ENCODE measurements around the gene ANKRD40.

The ANKRD40 gene

DNA sequence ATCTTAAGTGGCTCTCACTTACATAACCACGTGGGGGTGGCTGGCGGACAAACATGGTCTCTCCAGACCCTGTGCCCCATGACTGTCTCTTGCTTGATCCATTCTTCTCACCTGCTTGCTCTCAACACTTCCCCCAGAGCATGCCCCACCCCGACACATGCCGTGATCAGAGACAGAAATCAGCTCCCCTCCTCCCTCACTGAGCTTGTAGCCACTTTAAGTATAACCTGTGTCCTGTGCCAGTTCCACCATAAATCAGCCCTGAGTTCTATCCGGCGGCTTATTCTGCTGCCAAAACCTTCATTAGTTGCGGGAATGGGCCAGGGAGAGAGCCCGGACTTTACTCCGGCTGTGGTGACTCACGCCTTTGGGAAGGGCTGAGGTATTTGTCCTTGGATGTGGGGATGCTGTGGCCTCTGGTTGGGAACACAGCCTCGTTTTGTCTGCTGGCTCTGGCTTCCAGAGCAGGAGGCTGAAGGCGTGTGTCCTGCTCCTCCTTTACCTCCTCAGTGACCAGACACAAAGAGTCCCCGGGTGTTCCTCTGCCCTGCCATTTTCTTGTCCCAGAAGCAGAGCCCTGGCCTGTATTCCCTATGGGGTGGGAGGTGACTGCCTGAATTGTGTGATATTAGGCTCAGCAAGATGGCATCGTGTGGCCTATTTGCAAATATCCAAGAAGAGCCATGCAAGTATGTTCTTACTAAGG, 21.1 kb downstream of the ANKRD40 start:
- DNase-seq (ENCODE audit: low read depth): peak; percentile 78

GRCh38 chr17:50685691-50686493, 21.8 kb downstream of the ANKRD40 start:
- no peak for DNase-seq (ENCODE audit: low read depth)

- no peak for DNase-seq (ENCODE audit: low read depth)
These were observed 22.4 kb downstream of the ANKRD40 start for GRCh38 chr17:50685334-50685665.

GRCh38 chr17:50684612-50685333, 22.9 kb downstream of the ANKRD40 start:
- DNase-seq (ENCODE audit: low read depth): no peak

DNA sequence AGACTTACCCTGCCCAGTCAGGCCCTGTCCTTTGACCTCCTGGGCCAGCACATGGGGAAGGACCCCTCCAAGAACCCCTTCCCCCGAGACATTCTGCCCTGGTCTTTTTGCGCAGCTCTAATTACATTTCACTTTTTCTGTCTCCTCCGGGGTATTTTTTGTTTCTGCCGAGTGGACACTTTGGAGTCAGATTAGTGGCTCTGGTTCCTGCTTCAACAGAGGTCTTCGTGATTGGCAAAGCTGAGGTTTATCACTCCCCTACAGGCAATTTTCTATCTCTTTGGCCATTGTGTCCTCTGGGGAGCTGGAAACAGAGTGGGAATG, 23.5 kb downstream of the ANKRD40 start:
- no peak for DNase-seq (ENCODE audit: low read depth)

DNA sequence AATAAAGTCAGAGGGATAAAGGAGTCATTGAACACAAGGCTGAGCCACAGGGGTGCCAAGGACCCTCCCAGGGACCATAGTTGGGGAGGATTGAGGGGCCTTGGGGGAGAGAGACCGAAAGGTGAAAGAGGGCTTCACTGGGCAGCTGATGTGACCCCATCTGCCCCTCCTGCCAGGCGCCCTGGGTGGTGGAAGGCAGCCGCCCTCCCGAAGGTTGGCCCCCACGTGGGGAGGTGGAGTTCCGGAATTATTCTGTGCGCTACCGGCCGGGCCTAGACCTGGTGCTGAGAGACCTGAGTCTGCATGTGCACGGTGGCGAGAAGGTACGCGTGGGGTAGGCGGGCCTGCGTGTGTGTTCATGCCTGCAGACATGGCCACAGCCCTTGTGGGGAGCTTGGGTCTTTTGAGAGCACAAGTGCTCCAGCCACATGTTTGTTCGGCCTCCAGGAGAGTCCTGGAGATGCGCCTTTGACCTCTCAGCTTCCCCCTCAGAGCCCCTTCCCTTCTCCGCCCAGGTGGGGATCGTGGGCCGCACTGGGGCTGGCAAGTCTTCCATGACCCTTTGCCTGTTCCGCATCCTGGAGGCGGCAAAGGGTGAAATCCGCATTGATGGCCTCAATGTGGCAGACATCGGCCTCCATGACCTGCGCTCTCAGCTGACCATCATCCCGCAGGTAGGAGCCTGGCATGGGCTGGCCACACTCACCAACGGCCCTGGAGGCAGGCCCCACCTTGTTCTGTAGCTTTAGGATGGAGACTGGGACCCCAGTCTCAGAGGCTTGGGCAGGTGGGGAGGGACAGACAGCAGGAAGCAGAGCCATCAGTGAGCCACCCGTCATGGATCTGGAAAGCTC, 24.1 kb downstream of the ANKRD40 start:
- DNase-seq (ENCODE audit: low read depth): no peak

- DNase-seq (ENCODE audit: low read depth): no peak
These were observed 24.8 kb downstream of the ANKRD40 start for GRCh38 chr17:50682938-50683337.

DNA sequence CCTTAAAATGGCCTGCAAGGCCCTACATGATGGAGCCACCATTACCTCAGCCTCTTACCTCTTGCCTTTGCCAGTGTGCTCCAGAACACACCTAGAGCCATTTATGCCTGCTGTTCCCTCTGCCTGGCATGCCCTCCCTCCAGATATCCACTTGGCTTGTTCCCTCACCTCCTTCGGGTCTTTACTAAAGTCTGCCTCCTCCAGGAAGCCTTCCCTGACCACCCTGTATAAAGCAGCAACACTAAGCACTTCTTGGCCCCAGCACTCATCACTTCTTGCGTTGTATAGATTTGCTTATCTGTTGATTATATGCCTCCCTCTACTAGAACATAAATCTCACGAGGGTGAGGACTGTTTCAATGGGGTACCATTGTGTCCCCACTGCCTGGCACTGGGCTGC, 25.3 kb downstream of the ANKRD40 start:
- no peak for DNase-seq (ENCODE audit: low read depth)

GRCh38 chr17:50681263-50682200, 26.2 kb downstream of the ANKRD40 start:
- peak; percentile 79 for DNase-seq (ENCODE audit: low read depth)

GRCh38 chr17:50680543-50681262, 27.0 kb downstream of the ANKRD40 start:
- DNase-seq (ENCODE audit: low read depth): peak; percentile 27

DNA sequence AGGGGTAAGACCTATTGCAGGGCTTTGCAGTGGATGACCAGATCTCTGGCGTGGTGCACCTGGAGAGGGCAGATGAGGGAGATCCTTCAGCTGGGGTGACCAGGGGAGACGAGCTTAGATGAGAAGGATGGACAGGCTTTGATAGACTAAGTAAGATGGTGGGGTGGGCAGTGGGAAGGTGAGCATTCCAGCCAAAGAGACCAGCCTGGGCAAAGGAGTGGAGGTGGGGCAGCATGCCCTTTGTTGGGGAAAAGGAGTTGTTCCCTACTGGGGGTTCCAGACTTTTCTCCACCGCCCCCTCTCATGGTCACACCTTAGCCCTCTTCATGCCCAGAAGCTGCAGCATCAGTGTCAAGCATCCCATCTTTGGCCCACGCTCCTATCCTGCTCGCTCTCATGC, 27.6 kb downstream of the ANKRD40 start:
- no peak for DNase-seq (ENCODE audit: low read depth)

GRCh38 chr17:50679008-50679544, 28.6 kb downstream of the ANKRD40 start:
- DNase-seq (ENCODE audit: low read depth): no peak

- no peak for DNase-seq (ENCODE audit: low read depth)
These were observed 29.8 kb downstream of the ANKRD40 start for GRCh38 chr17:50677851-50678375.

DNA sequence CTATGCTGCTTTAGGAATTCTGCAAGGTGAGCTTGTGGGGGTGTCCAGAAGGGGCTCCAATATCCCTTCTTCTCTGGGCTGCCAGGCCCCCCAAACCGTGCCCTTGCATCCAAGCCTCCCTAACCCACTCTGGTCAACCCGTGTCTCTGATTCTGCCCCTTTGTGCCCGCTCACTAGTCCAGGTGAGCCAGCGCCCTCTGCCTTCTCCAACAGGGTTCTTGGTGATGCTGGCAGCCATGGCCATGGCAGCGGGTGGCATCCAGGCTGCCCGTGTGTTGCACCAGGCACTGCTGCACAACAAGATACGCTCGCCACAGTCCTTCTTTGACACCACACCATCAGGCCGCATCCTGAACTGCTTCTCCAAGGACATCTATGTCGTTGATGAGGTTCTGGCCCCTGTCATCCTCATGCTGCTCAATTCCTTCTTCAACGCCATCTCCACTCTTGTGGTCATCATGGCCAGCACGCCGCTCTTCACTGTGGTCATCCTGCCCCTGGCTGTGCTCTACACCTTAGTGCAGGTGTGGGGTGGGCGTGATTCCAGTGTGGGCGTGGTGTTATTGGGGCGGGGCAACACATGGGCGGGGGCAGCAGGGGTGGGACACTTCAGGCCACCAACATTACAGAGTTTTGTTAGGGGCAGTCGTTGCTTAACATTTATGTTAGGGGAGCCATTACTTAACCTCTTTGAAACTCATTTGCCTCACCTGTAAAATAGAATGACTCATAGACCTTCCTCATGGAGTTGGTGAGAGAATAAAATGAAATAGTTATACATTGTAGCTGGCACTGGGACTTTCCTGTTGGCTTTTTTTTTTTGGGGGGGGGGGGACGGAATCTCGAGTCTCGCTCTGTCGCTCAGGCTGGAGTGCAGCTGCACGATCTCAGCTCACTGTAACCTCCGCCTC, 31.4 kb downstream of the ANKRD40 start:
- no peak for DNase-seq (ENCODE audit: low read depth)

DNA sequence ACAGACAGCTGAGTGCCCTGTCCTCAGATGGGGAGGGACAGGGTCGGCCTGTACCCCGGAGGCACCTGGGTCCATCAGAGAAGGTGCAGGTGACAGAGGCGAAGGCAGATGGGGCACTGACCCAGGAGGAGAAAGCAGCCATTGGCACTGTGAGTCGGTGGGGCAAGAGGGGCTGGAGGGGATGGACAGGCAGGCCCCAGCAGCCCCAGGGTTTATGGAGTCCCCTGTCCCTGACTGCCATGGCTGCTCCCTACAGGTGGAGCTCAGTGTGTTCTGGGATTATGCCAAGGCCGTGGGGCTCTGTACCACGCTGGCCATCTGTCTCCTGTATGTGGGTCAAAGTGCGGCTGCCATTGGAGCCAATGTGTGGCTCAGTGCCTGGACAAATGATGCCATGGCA, 32.1 kb downstream of the ANKRD40 start:
- DNase-seq (ENCODE audit: low read depth): no peak

GRCh38 chr17:50675190-50675589, 32.5 kb downstream of the ANKRD40 start:
- DNase-seq (ENCODE audit: low read depth): no peak

DNA sequence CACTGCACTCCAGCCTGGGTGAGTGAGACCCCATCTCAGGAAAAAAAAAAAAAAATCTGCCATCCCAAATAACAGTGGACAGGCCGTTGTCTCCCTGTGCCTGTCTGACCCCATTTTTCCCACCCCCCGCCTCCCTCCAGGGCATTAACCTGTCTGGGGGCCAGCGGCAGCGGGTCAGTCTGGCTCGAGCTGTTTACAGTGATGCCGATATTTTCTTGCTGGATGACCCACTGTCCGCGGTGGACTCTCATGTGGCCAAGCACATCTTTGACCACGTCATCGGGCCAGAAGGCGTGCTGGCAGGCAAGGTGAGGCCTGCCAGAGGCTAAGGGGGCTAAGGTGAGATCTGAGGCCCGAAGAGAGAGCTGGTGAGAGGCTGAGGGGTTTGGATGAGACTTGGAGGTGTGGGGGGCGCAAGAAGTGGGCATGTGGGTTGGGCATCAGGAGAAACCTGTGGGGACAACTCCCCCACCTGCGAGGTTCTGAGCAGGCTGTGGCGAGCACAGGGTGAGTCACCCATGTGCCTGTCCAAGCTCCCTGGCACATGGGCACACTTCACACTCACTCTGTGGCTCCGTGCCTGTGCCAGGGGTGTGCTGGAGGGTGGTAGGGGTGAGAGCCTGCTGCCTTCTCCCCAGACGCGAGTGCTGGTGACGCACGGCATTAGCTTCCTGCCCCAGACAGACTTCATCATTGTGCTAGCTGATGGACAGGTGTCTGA, 34.7 kb downstream of the ANKRD40 start:
- no peak for DNase-seq (ENCODE audit: low read depth)

GRCh38 chr17:50672071-50672470, 35.6 kb downstream of the ANKRD40 start:
- DNase-seq (ENCODE audit: low read depth): no peak

Measured in amniotic epithelial cell (primary cell).